ENCODE data around the gene DENND1B. TPM values are rescaled to one million over a fixed set of nuclear protein-coding genes. Genes with fewer than 3 reads are reported as not detected.

DENND1B gene
- total and polyA plus RNA-seq, 2 of the 13 experiments (the other 11 are each of a cell fraction or from before 2014, with no cell fraction given), result 2.6 to 5.7 TPM

DNA sequence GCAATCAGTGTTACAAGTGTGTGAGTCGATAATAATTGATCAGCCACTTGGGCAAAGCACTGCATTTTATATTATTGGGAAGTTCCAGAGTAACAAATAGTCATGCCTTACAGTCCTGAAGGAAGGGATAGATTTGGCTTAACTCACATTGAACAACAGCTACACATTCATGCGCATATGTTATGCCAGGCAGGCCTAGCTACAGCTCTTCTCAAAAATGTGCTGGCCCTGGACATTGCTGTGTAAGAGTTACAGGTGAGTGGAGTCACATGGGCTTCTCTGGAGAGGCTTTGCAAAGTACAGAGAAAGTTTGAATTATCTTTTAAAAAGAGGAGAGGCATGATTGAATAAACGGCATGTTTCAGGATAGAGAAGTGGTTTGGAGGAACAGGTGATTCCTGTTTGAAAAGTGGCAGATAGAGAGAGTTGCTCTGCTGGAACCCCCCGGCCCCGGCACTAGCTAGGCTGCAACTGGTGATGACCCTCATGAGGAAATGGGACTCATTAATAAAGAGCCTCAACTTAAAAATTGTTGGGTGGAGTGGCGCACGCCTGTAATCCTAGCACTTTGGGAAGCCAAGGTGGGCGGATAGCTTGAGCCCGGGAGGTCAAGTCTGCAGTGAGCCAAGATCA, 306.6 kb downstream of the DENND1B start:
- BruUV-seq (replicated peaks), result no TSS peak
- Histone ChIP-seq H3K9me3 (ENCODE audit: low read length) (no peaks in the 10 kb centered on the region), H3K27ac (ENCODE audit: extremely low read length, insufficient read depth, low read length) (no peak overlapping the region), H3K4me2 (ENCODE audit: low read depth, low read length) (no peak overlapping the region), H3K27me3 (ENCODE audit: control insufficient read depth in 1 of 2, insufficient read depth in 2 of 2, low read length in 2 of 2) (no peaks in the 10 kb centered on the region), H3K4me3 (replicated peaks in 1 of 3; ENCODE audit: insufficient read depth in 1 of 3, low read depth in 2 of 3, low read length in 3 of 3) (no peak overlapping the region), H3K4me1 (ENCODE audit: insufficient read depth, low read length) (peaks cover 6% of the 10 kb centered on the region; the same call in 1 of the 2 replicates), H2AFZ (ENCODE audit: low read length) (no peak overlapping the region), H3K9ac (ENCODE audit: insufficient read depth, low read depth, low read length) (no peak overlapping the region), H3K79me2 (ENCODE audit: insufficient read depth, low read length) (no peaks in the 10 kb centered on the region), H4K20me1 (ENCODE audit: insufficient read depth, low read length) (no peaks in the 10 kb centered on the region), H3K36me3 (replicated peaks in 1 of 2; ENCODE audit: control insufficient read depth in 1 of 2, insufficient read depth in 2 of 2, low read length in 2 of 2) (no peaks in the 10 kb centered on the region)
- FAIRE-seq (no peak), DNase-seq (ENCODE audit: low spot score) (no peak), ATAC-seq (no peak)
- intact Hi-C loops (cut with micrococcal nuclease; ENCODE audit: unreplicated experiment) (no loop called here), in situ Hi-C loops (cut with HindIII; ENCODE audit: extremely low pct_ligation_motif_present, low pct_unique_long_range_greater_than_20kb) (no loop called here)
- POLR2A ChIA-PET, result no interaction called here
- 43% methylated on average over 9 of the region's 9 CpGs for WGBS (ENCODE audit: low lambda C conversion rate)
- TF ChIP-seq, protein P1, sequence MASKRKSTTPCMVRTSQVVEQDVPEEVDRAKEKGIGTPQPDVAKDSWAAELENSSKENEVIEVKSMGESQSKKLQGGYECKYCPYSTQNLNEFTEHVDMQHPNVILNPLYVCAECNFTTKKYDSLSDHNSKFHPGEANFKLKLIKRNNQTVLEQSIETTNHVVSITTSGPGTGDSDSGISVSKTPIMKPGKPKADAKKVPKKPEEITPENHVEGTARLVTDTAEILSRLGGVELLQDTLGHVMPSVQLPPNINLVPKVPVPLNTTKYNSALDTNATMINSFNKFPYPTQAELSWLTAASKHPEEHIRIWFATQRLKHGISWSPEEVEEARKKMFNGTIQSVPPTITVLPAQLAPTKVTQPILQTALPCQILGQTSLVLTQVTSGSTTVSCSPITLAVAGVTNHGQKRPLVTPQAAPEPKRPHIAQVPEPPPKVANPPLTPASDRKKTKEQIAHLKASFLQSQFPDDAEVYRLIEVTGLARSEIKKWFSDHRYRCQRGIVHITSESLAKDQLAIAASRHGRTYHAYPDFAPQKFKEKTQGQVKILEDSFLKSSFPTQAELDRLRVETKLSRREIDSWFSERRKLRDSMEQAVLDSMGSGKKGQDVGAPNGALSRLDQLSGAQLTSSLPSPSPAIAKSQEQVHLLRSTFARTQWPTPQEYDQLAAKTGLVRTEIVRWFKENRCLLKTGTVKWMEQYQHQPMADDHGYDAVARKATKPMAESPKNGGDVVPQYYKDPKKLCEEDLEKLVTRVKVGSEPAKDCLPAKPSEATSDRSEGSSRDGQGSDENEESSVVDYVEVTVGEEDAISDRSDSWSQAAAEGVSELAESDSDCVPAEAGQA (IDR thresholded peaks at IDR 0.05; ENCODE audit: low read depth), result no peak
- TF ChIP-seq, protein P1 (CRISPR knock-in tag; IDR thresholded peaks at IDR 0.05; ENCODE audit: borderline replicate concordance), result no peak
- TF ChIP-seq, protein P2, sequence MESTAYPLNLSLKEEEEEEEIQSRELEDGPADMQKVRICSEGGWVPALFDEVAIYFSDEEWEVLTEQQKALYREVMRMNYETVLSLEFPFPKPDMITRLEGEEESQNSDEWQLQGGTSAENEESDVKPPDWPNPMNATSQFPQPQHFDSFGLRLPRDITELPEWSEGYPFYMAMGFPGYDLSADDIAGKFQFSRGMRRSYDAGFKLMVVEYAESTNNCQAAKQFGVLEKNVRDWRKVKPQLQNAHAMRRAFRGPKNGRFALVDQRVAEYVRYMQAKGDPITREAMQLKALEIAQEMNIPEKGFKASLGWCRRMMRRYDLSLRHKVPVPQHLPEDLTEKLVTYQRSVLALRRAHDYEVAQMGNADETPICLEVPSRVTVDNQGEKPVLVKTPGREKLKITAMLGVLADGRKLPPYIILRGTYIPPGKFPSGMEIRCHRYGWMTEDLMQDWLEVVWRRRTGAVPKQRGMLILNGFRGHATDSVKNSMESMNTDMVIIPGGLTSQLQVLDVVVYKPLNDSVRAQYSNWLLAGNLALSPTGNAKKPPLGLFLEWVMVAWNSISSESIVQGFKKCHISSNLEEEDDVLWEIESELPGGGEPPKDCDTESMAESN (CRISPR knock-in tag; conservative IDR thresholded peaks at IDR 0.05), result no peak
- no peak for TF ChIP-seq ZBTB42 (CRISPR knock-in tag; IDR thresholded peaks at IDR 0.05)
- no peak for TF ChIP-seq ZSCAN9 (CRISPR knock-in tag; IDR thresholded peaks at IDR 0.05; ENCODE audit: borderline replicate concordance)
- TF ChIP-seq ZNF616 (CRISPR knock-in tag; IDR thresholded peaks at IDR 0.05; ENCODE audit: low read depth), result no peak
- no peak for TF ChIP-seq ZKSCAN5 (CRISPR knock-in tag; IDR thresholded peaks at IDR 0.05)
- TF ChIP-seq ZNF431 (CRISPR knock-in tag; IDR thresholded peaks at IDR 0.05; ENCODE audit: borderline replicate concordance, low read depth), result no peak
- no peak for TF ChIP-seq ZNF24 (IDR thresholded peaks at IDR 0.05)
- no peak for TF ChIP-seq ZNF776 (CRISPR knock-in tag; IDR thresholded peaks at IDR 0.05)
- TF ChIP-seq ZNF44 (CRISPR knock-in tag; IDR thresholded peaks at IDR 0.05), result no peak
- no peak for TF ChIP-seq IRF2 (CRISPR knock-in tag; IDR thresholded peaks at IDR 0.05)
- CTCF ChIA-PET (ENCODE audit: low intra/inter-chr PET ratio, low total read pairs), result no interaction called here
